K562 (cell line): ENCODE measurements around the gene SFXN5. TPM values are rescaled to one million over a fixed set of nuclear protein-coding genes. Genes with fewer than 3 reads are reported as not detected.

ENCODE experiments used
- DNMT1 ChIP-seq: fragments of 450-650 bp; IDR thresholded peaks from 2 replicates; pipeline ENCODE4 v1.6.1; 2016; ENCODE audit warnings: antibody characterized with exemption, mild to moderate bottlenecking
- ERF ChIP-seq: fragments of 450-650 bp; formaldehyde crosslinking; IDR thresholded peaks from 2 replicates; pipeline ENCODE4 v1.4.0; 2020; ENCODE audit warnings: mild to moderate bottlenecking, mixed read lengths
- FIP1L1 ChIP-seq: fragments of 200-400 bp; formaldehyde crosslinking; IDR thresholded peaks from 2 replicates; pipeline ENCODE4 v1.6.1; 2018; ENCODE audit warnings: mild to moderate bottlenecking, low read depth, low read length; ENCODE audit not compliant: poor library complexity, severe bottlenecking
- FOXM1 ChIP-seq, 2 experiments: fragments of 450-650 bp in 1 of 2; sonication (generic) in 1 of 2; formaldehyde crosslinking in 1 of 2; IDR thresholded peaks; 2 replicates each; pipeline versions ENCODE4 v1.6.1 to v1.9.0; 2017 to 2022; ENCODE audit warnings: low read depth in 2 of 2, mild to moderate bottlenecking in 2 of 2, missing genetic modification reagents in 1 of 2, moderate library complexity in 1 of 2
- KDM5B ChIP-seq: fragments of 200-600 bp; sonication (generic); IDR thresholded peaks from 2 replicates; pipeline ENCODE4 v1.6.1; 2012; ENCODE audit warnings: low read depth, mild to moderate bottlenecking, moderate library complexity, low read length, control low read depth, inconsistent platforms; ENCODE audit not compliant: insufficient replicate concordance
- MYC ChIP-seq, 2 experiments: fragments of 250-450 bp in 1 of 2; sonication (Bioruptor Pico) in 1 of 2; IDR thresholded peaks; 2 replicates each; pipeline versions ENCODE4 v1.5.1 to v1.6.1; 2012 to 2021; ENCODE audit warnings: low read depth in 2 of 2, borderline replicate concordance in 1 of 2, improper control_type of control experiment in 1 of 2, low read length in 1 of 2, mild to moderate bottlenecking in 1 of 2, moderate library complexity in 1 of 2
- NFXL1 ChIP-seq: fragments of 450-650 bp; formaldehyde crosslinking; IDR thresholded peaks from 2 replicates; pipeline ENCODE4 v1.4.0; 2021; ENCODE audit warnings: mild to moderate bottlenecking
- TCFL5 ChIP-seq: fragments of 250-450 bp; sonication (Bioruptor Pico); conservative IDR thresholded peaks from 2 replicates; pipeline ENCODE4 v1.6.1; 2021; ENCODE audit warnings: mild to moderate bottlenecking, moderate library complexity, matching md5 sums
- ZFP30 ChIP-seq: fragments of 250-450 bp; sonication (Bioruptor Pico); IDR thresholded peaks from 2 replicates; pipeline ENCODE4 v1.8.0; 2022; ENCODE audit warnings: moderate library complexity, mild to moderate bottlenecking, inconsistent platforms, borderline replicate concordance
- ZNF165 ChIP-seq: fragments of 250-450 bp; sonication (Bioruptor Pico); IDR thresholded peaks from 2 replicates; pipeline ENCODE4 v1.4.0; 2020; ENCODE audit warnings: borderline replicate concordance
- ZNF23 ChIP-seq: fragments of 250-450 bp; sonication (Bioruptor Pico); IDR thresholded peaks from 2 replicates; pipeline ENCODE4 v1.4.0; 2020; ENCODE audit warnings: mild to moderate bottlenecking
- ZNF354B ChIP-seq: fragments of 250-450 bp; sonication (Bioruptor Pico); IDR thresholded peaks from 2 replicates; pipeline ENCODE4 v1.4.0; 2020
- ZNF436 ChIP-seq: fragments of 250-450, 450-650 bp; sonication (Bioruptor Pico); formaldehyde crosslinking; IDR thresholded peaks from 2 replicates; pipeline ENCODE4 v1.7.0; 2020; ENCODE audit warnings: mild to moderate bottlenecking
- polyA plus RNA-seq, 8 experiments: library from polyadenylated mRNA; depleted of rRNA in 4 of 8; stranded (reverse) in 5 of 8; unstranded in 3 of 8; fragments of >200 nt; fragmentation: Nextera tagmentation in 2 of 8; fragmentation: Illumina TruSeq in 1 of 8; extraction: Ambion mirVana in 2 of 8; extraction: Trizol in 1 of 8; gene quantifications; 2 replicates each; pipeline versions ENCODE4 v1.2.1 to v1.2.3, GENCODE V29; 2011 to 2014; ENCODE audit warnings: inconsistent platforms in 1 of 8, missing spikeins in 1 of 8
- total RNA-seq, 7 experiments: library from RNA; depleted of rRNA in 6 of 7; stranded (reverse); fragments of >200 nt in 6 of 7; fragmentation: Illumina TruSeq in 2 of 7; extraction: Trizol in 2 of 7; gene quantifications; 2 replicates each; pipeline versions ENCODE4 v1.2.1 to v1.2.3, GENCODE V29; 2011 to 2021; ENCODE audit warnings: low replicate concordance in 1 of 7
- TF ChIP-seq, protein P1 (sequence below): fragments of 250-450 bp; sonication (Bioruptor Pico); IDR thresholded peaks from 2 replicates; pipeline ENCODE4 v1.8.0; 2021; ENCODE audit warnings: borderline replicate concordance, mild to moderate bottlenecking, moderate library complexity; ENCODE audit not compliant: poor library complexity, severe bottlenecking
- TF ChIP-seq, protein P2 (sequence below): fragments of 450-650 bp; IDR thresholded peaks from 2 replicates; pipeline ENCODE4 v1.6.1; 2018; ENCODE audit not compliant: partially characterized antibody
- TF ChIP-seq, protein P3 (sequence below): fragments of 250-450 bp; sonication (Bioruptor Pico); IDR thresholded peaks from 2 replicates; pipeline ENCODE4 v1.5.0; 2020; ENCODE audit warnings: mild to moderate bottlenecking
- TF ChIP-seq, protein P4 (sequence below): IDR thresholded peaks from 3 replicates; pipeline ENCODE4 v1.6.1; 2011; ENCODE audit warnings: borderline replicate concordance, mild to moderate bottlenecking, moderate library complexity; ENCODE audit not compliant: insufficient read length; ENCODE audit errors: extremely low read depth

The SFXN5 gene
- total and polyA plus RNA-seq, 9 of the 15 experiments (the other 6 are each of a cell fraction or from before 2014, with no cell fraction given) = 8.3 to 22.6 (median 16.0) TPM

DNA sequence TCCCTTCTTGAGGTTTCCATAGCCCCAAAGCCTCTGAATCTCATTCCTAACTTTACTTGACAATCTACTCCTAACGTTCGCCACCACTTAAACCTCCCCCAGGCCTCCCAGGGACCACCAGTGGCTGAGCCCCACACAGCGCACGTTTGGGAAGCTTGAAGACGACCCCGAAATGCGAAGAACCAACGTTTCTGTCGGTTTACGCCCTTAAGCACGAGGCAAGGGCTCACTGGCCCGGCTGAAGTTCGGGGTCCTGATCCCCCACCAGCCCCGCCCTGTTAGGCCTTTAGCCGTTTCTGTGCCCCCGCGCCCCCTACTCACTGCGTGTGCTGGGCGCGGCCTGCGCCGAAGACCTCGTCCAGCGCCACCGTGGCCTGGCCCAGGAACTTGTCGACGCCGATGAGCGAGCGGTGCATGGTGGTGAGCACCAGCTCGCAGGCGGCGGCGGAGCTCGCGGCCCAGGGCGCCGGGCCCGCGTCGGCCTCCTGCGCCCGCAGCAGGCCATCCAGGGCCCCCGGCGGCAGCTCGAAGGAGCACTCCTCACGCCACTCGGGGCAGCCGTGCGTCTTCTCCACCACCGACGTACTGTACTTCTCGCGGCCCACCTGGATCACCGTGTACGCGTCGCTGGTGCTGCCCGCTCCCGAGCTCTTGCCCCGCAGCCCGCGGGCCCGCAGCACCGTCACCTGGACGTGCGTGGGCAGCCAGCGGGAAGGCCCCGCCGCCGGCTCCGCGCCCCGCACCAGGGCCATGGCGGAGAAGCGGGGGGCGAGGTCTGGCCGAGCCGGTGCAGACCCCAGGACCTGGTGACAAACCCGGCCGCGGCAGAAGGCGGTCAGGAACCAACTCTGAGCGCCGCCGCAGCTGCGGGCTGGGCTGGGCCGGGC, 40.8 kb upstream of the SFXN5 start (continued):
- TF ChIP-seq, protein P1, sequence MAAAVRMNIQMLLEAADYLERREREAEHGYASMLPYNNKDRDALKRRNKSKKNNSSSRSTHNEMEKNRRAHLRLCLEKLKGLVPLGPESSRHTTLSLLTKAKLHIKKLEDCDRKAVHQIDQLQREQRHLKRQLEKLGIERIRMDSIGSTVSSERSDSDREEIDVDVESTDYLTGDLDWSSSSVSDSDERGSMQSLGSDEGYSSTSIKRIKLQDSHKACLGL = no peak
- TF ChIP-seq ZFP30 (CRISPR knock-in tag) (no peak), KDM5B (peak; percentile 0), FOXM1 (IDR thresholded peaks at IDR 0.05; ENCODE audit: low read depth) (no peak), FOXM1 (CRISPR knock-in tag; IDR thresholded peaks at IDR 0.05; ENCODE audit: low read depth) (no peak), NFXL1 (CRISPR knock-in tag) (no peak), ZNF436 (CRISPR knock-in tag) (no peak), ZNF165 (CRISPR knock-in tag) (no peak), TCFL5 (no peak), DNMT1 (no peak), FIP1L1 (peak; percentile 42), MYC (IDR thresholded peaks at IDR 0.05; ENCODE audit: low read depth, low read length) (no peak; the same call in 1 of the 2 replicates), MYC (CRISPR knock-in tag; IDR thresholded peaks at IDR 0.05; ENCODE audit: borderline replicate concordance, low read depth) (no peak), ERF (no peak), ZNF23 (CRISPR knock-in tag) (no peak), ZNF354B (CRISPR knock-in tag) (no peak)
- TF ChIP-seq, protein P2, sequence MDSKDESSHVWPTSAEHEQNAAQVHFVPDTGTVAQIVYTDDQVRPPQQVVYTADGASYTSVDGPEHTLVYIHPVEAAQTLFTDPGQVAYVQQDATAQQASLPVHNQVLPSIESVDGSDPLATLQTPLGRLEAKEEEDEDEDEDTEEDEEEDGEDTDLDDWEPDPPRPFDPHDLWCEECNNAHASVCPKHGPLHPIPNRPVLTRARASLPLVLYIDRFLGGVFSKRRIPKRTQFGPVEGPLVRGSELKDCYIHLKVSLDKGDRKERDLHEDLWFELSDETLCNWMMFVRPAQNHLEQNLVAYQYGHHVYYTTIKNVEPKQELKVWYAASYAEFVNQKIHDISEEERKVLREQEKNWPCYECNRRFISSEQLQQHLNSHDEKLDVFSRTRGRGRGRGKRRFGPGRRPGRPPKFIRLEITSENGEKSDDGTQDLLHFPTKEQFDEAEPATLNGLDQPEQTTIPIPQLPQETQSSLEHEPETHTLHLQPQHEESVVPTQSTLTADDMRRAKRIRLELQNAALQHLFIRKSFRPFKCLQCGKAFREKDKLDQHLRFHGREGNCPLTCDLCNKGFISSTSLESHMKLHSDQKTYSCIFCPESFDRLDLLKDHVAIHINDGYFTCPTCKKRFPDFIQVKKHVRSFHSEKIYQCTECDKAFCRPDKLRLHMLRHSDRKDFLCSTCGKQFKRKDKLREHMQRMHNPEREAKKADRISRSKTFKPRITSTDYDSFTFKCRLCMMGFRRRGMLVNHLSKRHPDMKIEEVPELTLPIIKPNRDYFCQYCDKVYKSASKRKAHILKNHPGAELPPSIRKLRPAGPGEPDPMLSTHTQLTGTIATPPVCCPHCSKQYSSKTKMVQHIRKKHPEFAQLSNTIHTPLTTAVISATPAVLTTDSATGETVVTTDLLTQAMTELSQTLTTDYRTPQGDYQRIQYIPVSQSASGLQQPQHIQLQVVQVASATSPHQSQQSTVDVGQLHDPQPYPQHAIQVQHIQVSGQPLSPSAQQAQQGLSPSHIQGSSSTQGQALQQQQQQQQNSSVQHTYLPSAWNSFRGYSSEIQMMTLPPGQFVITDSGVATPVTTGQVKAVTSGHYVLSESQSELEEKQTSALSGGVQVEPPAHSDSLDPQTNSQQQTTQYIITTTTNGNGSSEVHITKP = no peak
- TF ChIP-seq, protein P3, sequence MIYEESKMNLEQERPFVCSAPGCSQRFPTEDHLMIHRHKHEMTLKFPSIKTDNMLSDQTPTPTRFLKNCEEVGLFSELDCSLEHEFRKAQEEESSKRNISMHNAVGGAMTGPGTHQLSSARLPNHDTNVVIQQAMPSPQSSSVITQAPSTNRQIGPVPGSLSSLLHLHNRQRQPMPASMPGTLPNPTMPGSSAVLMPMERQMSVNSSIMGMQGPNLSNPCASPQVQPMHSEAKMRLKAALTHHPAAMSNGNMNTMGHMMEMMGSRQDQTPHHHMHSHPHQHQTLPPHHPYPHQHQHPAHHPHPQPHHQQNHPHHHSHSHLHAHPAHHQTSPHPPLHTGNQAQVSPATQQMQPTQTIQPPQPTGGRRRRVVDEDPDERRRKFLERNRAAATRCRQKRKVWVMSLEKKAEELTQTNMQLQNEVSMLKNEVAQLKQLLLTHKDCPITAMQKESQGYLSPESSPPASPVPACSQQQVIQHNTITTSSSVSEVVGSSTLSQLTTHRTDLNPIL (CRISPR knock-in tag) = no peak
- TF ChIP-seq, protein P4, sequence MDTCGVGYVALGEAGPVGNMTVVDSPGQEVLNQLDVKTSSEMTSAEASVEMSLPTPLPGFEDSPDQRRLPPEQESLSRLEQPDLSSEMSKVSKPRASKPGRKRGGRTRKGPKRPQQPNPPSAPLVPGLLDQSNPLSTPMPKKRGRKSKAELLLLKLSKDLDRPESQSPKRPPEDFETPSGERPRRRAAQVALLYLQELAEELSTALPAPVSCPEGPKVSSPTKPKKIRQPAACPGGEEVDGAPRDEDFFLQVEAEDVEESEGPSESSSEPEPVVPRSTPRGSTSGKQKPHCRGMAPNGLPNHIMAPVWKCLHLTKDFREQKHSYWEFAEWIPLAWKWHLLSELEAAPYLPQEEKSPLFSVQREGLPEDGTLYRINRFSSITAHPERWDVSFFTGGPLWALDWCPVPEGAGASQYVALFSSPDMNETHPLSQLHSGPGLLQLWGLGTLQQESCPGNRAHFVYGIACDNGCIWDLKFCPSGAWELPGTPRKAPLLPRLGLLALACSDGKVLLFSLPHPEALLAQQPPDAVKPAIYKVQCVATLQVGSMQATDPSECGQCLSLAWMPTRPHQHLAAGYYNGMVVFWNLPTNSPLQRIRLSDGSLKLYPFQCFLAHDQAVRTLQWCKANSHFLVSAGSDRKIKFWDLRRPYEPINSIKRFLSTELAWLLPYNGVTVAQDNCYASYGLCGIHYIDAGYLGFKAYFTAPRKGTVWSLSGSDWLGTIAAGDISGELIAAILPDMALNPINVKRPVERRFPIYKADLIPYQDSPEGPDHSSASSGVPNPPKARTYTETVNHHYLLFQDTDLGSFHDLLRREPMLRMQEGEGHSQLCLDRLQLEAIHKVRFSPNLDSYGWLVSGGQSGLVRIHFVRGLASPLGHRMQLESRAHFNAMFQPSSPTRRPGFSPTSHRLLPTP = no peak
